ENCODE data around the gene DLL4.

Gene DLL4

DNA sequence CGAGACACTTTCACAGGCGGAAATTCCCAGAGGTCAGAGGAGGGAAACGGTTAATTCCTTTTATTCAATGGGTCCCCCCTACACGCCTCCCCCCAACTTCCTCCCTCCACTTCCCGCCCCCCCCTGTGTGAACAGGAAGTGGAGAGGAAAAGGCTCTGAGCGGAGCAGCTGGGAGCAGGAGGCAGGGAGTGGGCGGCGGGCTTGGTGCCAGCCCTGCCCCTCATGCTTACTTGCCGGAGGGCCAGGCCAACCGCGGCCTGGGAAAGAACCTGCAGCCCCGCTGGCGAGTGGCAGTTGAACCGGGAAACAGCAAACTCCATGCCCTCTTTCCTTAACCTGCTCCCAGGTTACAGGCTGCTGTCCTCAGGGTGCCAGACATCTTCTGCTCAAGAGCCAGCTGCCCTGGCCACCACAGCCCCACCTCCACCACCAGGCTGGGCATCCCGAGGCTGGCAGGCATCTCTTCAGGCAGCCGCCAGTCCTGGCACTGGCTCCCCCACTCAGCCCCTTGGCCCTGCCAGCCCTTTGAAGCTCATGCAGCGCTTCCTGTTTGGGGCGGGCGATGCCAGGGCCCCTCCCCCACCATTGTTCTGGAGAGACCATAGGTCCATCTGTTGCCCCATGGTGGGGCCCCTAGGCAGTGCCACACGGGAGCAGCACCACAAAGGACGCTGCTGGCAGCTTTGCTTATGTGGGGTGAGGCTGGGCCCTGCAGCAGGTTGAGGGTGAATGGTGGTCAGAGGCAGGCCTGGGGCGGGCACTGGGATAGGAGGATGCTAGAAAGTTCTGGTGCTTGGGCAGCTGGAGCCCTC, 21.9 kb upstream of the DLL4 start:
- peak; percentile 53 for DNase-seq

GRCh38 chr15:40908095-40908494, 21.0 kb upstream of the DLL4 start:
- no peak for DNase-seq

- no peak for DNase-seq
Measured at GRCh38 chr15:40909662-40910630, 19.2 kb upstream of the DLL4 start.

GRCh38 chr15:40911141-40911540, 18.0 kb upstream of the DLL4 start:
- no peak for DNase-seq

GRCh38 chr15:40911693-40912092, 17.4 kb upstream of the DLL4 start:
- no peak for DNase-seq

DNA sequence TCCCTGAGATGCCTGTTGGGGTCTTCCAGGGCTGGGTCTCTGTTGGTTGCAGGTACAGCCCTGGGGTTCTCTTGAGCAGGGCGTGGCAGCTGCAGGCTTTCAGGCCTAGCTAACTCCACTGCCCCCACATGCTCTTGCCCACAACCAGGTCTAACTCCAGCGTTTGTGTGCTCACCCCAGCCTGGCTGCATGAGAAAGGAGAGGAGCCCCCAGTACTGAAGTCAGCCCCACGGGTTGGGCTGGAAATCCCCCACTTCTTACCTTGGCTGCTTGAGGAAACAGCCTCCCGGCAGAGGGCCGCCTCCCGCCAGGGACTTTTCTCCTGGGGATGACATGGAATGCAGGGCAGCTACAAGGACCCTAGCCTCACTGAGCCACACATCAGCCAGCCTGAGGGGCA, 16.7 kb upstream of the DLL4 start:
- no peak for DNase-seq

GRCh38 chr15:40914013-40914412, 15.1 kb upstream of the DLL4 start:
- no peak for DNase-seq

DNA sequence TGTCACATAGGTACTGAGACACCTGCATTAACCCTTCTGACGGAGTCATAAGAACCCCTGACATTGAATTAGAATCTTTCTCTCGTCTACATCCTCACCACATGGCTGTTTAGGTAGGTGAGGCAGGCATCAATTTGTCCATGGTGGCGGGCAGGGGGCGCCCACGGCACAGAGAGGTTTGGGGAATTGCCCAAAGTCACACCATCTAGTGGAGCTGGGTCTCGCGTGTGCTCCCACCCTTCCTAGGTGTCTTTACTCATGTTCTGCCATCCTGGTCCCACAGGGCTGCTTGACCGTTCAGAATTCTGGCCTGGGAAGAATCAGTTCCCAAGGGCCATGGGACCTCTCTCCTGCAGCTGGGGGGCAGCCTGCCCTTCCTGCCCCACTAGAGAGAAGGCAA, 14.7 kb upstream of the DLL4 start:
- DNase-seq: no peak

GRCh38 chr15:40915116-40915661, 14.0 kb upstream of the DLL4 start:
- DNase-seq: no peak

- no peak for DNase-seq
Measured at GRCh38 chr15:40915679-40916078, 13.5 kb upstream of the DLL4 start.

DNA sequence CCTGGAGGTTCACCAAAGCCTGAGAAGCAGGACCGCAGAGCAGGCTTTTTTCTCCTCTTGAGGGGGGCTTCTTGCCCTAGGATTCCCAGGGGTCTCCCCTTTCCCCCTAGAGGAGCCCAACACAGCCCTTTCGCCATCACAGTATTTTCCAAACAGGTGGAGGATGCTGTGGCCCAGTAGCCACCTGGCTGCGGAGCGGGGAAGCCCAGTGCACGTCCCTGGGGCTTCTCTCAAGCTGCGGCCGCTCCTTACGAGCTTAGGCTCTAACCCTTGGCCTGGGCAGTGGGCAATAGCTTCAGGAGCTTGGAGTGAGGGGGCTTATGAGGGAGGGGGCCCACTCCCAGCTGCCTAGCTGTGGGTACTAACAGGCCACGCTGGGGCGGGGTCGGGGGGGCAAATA, 11.6 kb upstream of the DLL4 start:
- DNase-seq: no peak

- no peak for DNase-seq
Measured at GRCh38 chr15:40918146-40918798, 10.9 kb upstream of the DLL4 start.

DNA sequence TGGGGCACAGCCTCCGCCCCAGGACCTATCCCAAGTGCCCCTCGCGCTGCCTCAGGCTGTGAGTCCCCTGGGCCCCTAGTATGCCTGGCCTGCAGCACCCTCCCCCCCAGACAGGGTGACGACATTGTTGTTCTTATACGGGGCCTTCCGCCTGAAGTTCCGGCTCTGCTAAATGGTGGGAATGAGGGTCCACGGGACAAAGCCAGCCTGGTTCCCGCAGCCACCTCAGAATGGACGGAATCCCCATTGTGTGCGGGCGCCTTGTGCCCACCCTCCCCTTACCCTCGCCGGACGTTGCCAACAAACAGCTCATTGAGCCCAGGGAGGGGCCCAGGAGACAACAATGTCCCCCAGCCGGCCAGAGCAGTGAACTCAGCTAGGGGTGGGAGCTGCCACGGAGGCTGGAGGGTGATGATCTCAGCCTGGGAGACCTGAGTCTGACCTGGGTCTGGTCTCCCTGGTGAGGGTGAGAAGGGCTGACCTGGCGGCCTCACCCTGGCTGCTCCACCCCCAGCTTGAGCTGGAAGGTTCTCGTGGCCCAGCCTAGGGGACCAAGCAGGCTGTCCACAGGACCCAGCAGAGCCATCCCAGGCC, 10.2 kb upstream of the DLL4 start:
- DNase-seq: no peak

DNA sequence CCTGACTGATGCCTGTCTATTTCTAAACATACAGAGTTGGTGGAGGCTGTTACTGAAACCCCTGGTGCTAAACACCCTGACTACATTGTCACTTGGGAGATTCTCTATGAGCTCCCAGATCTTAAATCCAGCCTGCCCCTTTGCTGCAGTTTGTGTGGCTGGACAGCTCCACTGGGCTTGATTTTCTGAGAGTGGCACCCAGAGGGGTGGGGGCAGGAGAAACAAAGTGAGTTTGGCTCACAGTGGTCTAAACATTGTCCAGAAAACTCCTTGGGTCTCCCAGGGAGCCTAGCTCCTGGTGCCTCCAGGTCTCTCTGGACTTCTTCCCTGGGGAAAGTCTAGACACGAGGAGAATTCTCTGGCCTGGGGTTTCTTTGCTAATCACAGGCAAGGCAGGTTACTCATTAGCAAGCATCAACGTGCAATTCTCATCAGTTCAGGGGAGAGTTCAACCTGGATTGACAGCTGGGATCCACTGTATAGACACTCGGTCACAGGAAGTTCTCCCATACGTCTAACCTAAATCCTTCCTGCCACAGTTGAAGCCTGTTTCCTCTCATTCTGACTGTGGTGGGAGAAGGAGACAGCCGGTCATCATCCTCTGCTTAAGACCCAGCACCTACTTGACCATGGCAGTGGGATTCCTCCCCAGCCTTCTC, 7.1 kb upstream of the DLL4 start:
- DNase-seq: no peak

DNA sequence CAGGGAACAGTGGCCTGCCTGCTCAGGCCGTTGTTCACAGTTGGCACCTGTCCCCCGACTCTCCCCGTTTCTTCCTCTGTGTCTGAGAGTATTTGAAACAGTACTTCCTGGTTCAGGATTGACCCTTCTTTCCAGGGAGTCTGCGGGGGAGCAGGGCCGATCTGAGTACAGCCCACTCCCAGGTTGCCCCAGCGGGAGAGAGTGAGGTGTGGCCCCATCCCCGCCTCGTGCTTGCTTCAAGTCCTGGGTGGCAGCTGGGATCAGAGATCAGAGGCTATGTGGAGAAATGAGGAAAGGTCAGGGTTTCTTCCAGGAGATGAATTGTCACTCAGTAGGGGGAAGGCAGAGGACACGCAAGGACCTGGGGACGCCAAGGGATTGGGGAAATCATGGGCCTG, 6.5 kb upstream of the DLL4 start:
- DNase-seq: no peak

DNA sequence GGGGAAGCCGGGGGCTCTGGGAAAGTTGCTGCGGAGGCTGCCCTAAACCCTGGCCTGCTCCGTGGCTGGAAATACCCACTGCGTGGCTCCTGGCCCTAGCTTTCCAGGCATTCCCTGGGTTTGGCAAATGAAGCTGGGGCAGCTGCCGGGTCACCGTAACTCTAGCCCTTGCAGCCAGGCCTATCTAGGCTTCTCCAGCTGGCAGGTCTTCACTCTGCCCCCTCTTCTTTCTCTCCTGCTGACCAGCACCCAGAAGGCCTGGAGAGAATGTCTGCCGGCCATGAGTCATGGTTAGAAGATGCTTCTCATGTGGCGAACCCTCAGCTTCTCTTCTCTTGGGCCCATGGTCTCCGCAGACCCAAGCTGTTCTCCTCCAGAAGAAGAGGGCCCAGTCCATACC, 5.6 kb upstream of the DLL4 start:
- DNase-seq: no peak

GRCh38 chr15:40925495-40925862, 3.7 kb upstream of the DLL4 start:
- no peak for DNase-seq

GRCh38 chr15:40925863-40926658, 3.1 kb upstream of the DLL4 start:
- DNase-seq: no peak

DNA sequence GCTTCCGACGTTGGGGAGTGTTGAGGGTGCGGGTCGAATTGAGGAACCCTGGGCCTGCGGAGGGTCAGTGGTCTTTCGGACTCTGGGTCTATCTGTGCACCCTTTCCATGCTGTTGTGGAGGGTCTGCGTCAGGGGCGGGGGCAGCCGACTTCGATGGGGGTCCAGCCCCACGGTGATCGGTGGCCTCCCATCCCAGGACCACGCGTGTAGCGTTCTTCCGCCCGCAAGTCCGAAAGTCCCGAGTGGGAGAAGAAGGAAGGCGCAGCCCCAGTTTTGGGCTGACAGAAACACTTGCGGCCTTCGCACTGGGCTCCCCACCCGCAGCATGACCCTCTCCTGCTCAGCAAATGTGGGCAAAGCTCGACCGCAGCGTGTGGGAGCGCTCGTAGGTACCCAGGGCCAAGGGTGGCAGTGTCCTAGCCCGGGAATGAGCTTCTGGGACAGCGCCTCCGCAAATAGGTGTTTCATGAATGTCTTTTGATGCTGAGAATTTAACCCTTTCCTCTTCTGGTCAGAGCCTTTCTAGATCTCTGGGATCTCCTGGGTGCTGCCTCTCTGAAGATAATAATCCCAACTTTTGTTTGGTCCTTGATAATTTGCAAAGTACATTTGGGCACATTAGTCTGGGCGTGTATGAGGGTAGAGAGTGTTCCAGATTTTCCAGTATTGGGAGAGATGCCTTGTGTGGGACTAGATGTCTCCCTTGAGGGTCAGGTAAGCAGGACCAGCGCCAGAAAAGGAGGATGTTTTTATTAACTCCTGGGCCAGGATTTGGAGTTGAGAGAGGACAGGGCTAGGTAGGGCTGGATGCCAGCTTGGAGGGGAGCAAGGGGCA, 2.3 kb upstream of the DLL4 start:
- no peak for DNase-seq

DNA sequence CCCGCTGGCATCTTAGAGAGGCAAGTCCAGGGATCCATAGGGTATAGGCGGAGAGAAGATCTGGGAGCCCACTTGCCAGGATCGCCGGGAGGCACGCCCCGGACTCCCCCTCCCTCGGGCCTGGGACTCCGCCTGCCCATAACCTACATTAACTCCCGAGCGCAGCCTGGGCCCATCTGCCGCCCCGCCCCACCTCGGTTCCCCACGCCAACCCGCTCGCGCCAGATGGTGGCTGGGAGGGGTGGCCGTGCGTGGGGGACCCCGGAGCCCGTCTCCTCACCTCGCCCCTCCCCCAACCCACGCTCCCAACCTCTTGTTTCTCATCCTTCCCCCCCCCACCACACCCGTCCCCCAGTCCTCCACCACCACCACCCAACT, 1.7 kb upstream of the DLL4 start:
- no peak for DNase-seq
